ENCODE results near the gene TRIOBP. TPM values are rescaled to one million over a fixed set of nuclear protein-coding genes. Genes with fewer than 3 reads are reported as not detected.
A peak's percentile ranks its signal among the peaks of the same experiment; 100 is the strongest.

The TRIOBP gene
- total RNA-seq, 4 donors from 2014 or later: 54.6 to 89.1 (median 83.6) TPM

DNA sequence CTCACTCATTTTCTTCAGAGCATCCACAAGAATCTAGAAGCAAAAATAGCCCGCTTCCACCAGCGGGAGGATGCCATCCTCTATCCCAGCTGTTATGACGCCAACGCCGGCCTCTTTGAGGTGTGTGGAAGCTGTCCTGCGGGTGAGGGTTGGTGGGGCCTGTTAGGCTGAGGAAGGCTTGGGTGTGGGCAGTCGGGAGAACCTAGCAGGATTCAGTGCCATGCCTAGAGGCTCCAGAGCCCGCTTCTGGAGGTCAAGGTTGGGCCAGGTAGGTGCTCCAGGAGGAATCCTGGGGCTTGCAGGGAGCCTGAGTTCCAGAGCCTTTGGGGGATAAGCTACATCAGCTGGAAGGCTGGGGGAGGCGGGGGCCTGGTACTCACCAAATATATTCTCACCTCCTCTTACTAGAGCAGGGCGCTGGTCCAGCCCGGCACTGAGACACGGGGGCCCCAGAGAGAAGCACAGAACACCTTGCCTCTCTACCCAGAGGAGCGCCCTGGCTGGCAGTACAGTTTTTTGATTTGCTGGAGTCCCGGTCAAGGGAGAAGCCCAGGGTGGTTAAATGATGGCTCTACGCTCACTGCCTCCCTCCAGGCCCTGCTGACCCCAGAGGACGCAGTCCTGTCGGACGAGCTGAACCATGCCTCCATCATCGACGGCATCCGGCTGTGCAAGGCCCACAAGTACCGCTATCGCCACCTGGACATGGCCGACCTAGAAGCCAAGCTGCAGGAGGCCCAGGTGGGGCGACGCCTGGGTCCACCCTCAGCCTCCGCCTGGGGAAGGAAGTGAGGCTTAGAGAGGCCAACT, 116.2 kb downstream of the TRIOBP start:
- no peak overlapping the region for H3K4me3 ChIP-seq
- DNase-seq: no peak
- no peaks in the 10 kb centered on the region for H3K27me3 ChIP-seq
- H3K4me1 ChIP-seq: peaks cover 7 to 21% (median 11%) of the 10 kb centered on the region in 4 donors
- H3K36me3 ChIP-seq: peaks cover 0 to 6% (median 0%) of the 10 kb centered on the region in 3 donors
- TF ChIP-seq POLR2A (IDR thresholded peaks at IDR 0.05): no peak
- TF ChIP-seq, protein P1, sequence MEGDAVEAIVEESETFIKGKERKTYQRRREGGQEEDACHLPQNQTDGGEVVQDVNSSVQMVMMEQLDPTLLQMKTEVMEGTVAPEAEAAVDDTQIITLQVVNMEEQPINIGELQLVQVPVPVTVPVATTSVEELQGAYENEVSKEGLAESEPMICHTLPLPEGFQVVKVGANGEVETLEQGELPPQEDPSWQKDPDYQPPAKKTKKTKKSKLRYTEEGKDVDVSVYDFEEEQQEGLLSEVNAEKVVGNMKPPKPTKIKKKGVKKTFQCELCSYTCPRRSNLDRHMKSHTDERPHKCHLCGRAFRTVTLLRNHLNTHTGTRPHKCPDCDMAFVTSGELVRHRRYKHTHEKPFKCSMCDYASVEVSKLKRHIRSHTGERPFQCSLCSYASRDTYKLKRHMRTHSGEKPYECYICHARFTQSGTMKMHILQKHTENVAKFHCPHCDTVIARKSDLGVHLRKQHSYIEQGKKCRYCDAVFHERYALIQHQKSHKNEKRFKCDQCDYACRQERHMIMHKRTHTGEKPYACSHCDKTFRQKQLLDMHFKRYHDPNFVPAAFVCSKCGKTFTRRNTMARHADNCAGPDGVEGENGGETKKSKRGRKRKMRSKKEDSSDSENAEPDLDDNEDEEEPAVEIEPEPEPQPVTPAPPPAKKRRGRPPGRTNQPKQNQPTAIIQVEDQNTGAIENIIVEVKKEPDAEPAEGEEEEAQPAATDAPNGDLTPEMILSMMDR (IDR thresholded peaks at IDR 0.05): no peak
- H3K9me3 ChIP-seq: no peaks in the 10 kb centered on the region
- H3K27ac ChIP-seq: no peak overlapping the region

GRCh38 chr22:37815593-37815992, 118.7 kb downstream of the TRIOBP start:
- no peak for DNase-seq
- peaks cover 10 to 20% (median 16%) of the 10 kb centered on the region in 4 donors for H3K4me1 ChIP-seq
- no peaks in the 10 kb centered on the region for H3K9me3 ChIP-seq
- H3K27ac ChIP-seq: no peak overlapping the region
- H3K36me3 ChIP-seq: peaks cover 0 to 6% (median 0%) of the 10 kb centered on the region in 3 donors
- H3K27me3 ChIP-seq: no peaks in the 10 kb centered on the region
- H3K4me3 ChIP-seq: no peak overlapping the region
- TF ChIP-seq, protein P1 (IDR thresholded peaks at IDR 0.05): no peak
- no peak for TF ChIP-seq POLR2A (IDR thresholded peaks at IDR 0.05)

DNA sequence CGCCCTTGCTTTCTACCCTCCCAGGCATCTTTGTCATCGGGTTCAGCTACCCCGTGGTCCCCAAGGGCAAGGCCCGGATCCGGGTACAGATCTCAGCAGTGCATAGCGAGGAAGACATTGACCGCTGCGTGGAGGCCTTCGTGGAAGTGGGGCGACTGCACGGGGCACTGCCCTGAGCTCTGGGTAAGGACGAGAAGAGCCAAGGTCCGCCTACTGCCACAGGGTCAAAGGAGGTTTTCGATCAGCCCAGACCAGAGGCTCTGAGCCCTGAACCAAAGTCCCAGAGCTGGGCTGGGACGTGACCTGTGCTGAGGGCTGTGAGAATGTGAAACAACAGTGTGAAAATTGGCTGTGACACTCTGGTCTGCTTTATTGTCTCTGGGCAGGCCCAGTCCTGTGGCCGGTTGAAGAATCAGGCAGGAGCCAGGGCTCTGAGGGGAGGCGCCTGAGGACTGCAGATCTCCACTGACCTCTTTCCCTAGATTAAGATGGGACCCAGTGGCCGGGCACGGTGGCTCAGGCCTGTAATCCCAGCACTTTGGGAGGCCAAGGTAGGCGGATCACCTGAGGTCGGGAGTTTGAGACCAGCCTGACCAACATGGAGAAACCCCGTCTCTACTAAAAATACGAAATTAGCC, 119.8 kb downstream of the TRIOBP start:
- TF ChIP-seq, protein P1 (IDR thresholded peaks at IDR 0.05): no peak
- TF ChIP-seq POLR2A (IDR thresholded peaks at IDR 0.05): no peak
- Histone ChIP-seq H3K36me3 (peaks cover 0 to 6% (median 0%) of the 10 kb centered on the region in 3 donors), H3K27me3 (no peaks in the 10 kb centered on the region), H3K4me3 (no peak overlapping the region), H3K27ac (no peak overlapping the region), H3K9me3 (no peaks in the 10 kb centered on the region), H3K4me1 (peaks cover 10 to 20% (median 16%) of the 10 kb centered on the region in 4 donors)
- no peak for DNase-seq

DNA sequence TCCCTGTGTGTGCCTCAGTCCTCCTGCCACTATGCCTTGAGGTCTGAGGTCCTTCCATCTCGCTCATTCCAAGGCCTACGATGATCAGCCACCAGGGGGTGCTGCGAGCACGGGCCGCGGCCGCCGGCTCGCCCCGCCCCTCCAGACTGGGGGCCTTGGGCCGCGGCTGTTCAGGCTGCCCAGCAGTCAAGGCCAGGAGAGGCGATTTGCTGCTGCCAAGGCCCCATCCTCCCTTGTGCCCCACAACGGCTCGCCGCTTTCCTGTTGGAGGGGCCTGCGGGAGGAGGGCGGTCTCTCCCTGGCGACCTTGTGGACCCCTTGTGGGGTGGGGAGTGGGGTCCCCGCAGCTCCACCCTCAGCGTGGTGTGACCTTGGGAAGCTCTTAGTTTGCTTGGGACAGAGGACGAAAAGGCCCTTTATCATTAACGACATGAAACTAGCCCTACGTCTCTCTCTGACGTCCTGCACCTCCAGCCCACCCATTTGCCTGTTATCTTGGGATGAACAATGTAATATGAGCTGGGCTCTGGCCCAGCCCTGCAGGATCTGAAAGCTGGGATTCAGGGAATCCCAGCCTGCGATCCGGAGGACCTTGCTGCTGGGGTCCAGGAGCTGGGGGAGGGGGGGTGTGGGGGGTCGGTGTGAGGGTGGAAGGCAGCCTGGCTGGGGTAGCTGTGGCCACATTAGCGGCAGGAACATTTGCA, 121.0 kb downstream of the TRIOBP start:
- H3K27me3 ChIP-seq: no peaks in the 10 kb centered on the region
- peaks cover 0 to 6% (median 0%) of the 10 kb centered on the region in 3 donors for H3K36me3 ChIP-seq
- H3K9me3 ChIP-seq: no peaks in the 10 kb centered on the region
- no peak for TF ChIP-seq POLR2A (IDR thresholded peaks at IDR 0.05)
- TF ChIP-seq, protein P1 (IDR thresholded peaks at IDR 0.05): peak; percentile 87 to 99 (median 96)
- H3K27ac ChIP-seq: peak overlapping the region in 1 of 4 donors; percentile 13
- peak; percentile 76 to 91 (median 91) for DNase-seq
- peaks cover 10 to 20% (median 16%) of the 10 kb centered on the region in 4 donors for H3K4me1 ChIP-seq
- H3K4me3 ChIP-seq: peak overlapping the region; percentile 25 to 55 (median 43)

- Histone ChIP-seq H3K27ac (peak overlapping the region in 1 of 4 donors; percentile 31), H3K36me3 (peaks cover 0 to 6% (median 0%) of the 10 kb centered on the region in 3 donors), H3K9me3 (no peaks in the 10 kb centered on the region), H3K4me3 (peak overlapping the region; percentile 25 to 55 (median 43)), H3K27me3 (no peaks in the 10 kb centered on the region), H3K4me1 (peaks cover 10 to 20% (median 16%) of the 10 kb centered on the region in 4 donors)
- peak; percentile 58 to 84 (median 84) for DNase-seq
- TF ChIP-seq POLR2A (IDR thresholded peaks at IDR 0.05): no peak
- TF ChIP-seq, protein P1 (IDR thresholded peaks at IDR 0.05): peak in 5 of 6 experiments; percentile 16 to 56 (median 49)
Observed at GRCh38 chr22:37818409-37819104, 121.7 kb downstream of the TRIOBP start.

Data from Peyer's patch (tissue), 4 donors.